Measurements from ENCODE around the gene ADCYAP1R1. TPM values are rescaled to one million over a fixed set of nuclear protein-coding genes. Genes with fewer than 3 reads are reported as not detected.

ADCYAP1R1 gene
- total RNA-seq, 1 experiment from 2014 or later, result not detected

DNA sequence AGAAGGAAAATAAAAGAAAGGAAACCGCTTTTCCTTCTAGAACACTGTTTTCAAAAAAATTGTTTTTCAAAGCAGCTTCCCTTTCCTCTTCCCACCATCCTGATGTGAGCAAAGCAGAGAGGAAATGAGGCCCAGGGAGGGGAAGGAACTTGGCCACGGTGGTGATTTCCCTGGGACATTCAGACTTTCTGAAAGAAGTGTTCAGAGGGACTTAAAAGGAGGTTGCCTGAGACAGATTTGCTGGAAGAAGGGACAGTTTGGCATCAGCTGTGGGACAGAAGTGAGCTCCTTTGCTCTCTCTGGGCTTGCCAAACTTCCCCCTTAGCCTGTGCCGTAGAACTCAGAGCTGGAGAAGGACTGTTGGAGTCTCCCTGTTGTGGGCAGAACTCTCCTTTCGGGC is 30.3 kb downstream of the ADCYAP1R1 start:
- Histone ChIP-seq H3K36me3 (ENCODE audit: low read depth) (no peaks in the 10 kb centered on the region), H3K4me2 (no peak overlapping the region), H3F3A (ENCODE audit: insufficient read depth, low read depth) (no peaks in the 10 kb centered on the region), H3K4me1 (replicated peaks; ENCODE audit: insufficient read depth) (no peaks in the 10 kb centered on the region), H3K4me3 (no peak overlapping the region), H3K79me2 (ENCODE audit: low read depth) (no peaks in the 10 kb centered on the region), H3K9me3 (ENCODE audit: insufficient read depth, low read depth) (no peaks in the 10 kb centered on the region; the same call in 1 of the 2 replicates), H3K9me2 (ENCODE audit: insufficient read depth) (no peaks in the 10 kb centered on the region), H3K27ac (no peak overlapping the region), H3K27me3 (ENCODE audit: insufficient read depth, low read depth) (peaks cover 100% of the 10 kb centered on the region), H2AFZ (no peak overlapping the region), H4K20me1 (ENCODE audit: insufficient read depth) (no peaks in the 10 kb centered on the region)
- ChIA-PET CTCF (no interaction called here), POLR2A (ENCODE audit: unreplicated experiment) (no interaction called here)
- no TSS peak for BruUV-seq (replicated peaks)
- intact Hi-C loops (cut with micrococcal nuclease; ENCODE audit: unreplicated experiment), result no loop called here
- TF ChIP-seq EZH2 (IDR thresholded peaks at IDR 0.05; ENCODE audit: low read depth), result no peak
- TF ChIP-seq, protein P1, sequence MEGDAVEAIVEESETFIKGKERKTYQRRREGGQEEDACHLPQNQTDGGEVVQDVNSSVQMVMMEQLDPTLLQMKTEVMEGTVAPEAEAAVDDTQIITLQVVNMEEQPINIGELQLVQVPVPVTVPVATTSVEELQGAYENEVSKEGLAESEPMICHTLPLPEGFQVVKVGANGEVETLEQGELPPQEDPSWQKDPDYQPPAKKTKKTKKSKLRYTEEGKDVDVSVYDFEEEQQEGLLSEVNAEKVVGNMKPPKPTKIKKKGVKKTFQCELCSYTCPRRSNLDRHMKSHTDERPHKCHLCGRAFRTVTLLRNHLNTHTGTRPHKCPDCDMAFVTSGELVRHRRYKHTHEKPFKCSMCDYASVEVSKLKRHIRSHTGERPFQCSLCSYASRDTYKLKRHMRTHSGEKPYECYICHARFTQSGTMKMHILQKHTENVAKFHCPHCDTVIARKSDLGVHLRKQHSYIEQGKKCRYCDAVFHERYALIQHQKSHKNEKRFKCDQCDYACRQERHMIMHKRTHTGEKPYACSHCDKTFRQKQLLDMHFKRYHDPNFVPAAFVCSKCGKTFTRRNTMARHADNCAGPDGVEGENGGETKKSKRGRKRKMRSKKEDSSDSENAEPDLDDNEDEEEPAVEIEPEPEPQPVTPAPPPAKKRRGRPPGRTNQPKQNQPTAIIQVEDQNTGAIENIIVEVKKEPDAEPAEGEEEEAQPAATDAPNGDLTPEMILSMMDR (conservative IDR thresholded peaks at IDR 0.05), result no peak
- DNase-seq, result no peak

DNA sequence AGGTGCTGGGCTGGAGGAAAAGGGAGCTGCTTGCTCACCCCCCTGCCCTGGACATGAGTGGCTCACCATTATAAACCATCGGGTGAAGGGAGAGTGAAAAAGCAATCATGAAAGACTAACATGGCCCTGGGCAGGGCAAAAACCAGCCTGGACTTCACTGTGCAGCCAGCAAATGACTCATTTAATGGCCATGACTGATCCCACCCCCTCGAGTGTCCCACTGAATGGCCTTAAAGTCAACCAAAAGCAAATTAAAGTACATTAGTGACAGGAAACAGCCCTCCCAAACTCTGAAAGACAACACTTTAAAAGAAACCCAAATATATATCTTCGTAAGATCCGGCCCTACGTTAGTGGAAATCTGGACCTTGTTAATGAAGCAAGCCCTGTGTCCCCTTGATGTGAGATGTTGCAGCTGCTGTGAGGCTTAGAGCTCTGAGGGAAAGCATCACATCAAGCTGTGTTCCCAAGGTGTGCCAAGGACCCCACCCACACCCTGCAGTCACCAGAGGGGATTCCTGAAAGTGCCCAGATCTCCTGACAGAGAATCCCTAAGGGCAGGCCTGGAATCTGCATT is 31.2 kb downstream of the ADCYAP1R1 start:
- intact Hi-C loops (cut with micrococcal nuclease; ENCODE audit: unreplicated experiment), result no loop called here

DNA sequence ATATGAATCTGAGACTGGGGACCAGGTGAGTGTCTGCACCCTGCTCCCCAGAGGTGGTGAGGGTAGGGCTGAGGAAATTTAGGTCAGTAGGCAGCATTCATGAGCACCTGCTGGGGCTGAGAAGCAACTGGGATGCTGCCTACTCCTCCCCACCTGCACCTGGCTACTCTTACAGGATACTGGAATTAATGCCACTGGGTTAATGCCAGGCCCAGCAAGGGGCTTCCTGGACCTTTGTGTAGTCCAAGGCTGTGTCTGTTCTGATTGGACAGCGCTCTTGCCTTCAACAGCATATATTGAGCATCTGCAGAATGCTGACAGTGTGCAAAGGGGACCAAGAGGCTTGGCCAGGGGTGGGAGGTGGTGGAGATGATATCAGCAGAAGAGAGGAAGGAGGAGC is 32.1 kb downstream of the ADCYAP1R1 start:
- ChIA-PET CTCF (no interaction called here), POLR2A (ENCODE audit: unreplicated experiment) (no interaction called here)
- Histone ChIP-seq H3K4me3 (no peak overlapping the region), H3K9me3 (ENCODE audit: insufficient read depth, low read depth) (no peaks in the 10 kb centered on the region), H3F3A (ENCODE audit: insufficient read depth, low read depth) (no peaks in the 10 kb centered on the region), H3K4me2 (no peak overlapping the region), H3K79me2 (ENCODE audit: low read depth) (no peaks in the 10 kb centered on the region), H3K9me2 (ENCODE audit: insufficient read depth) (no peaks in the 10 kb centered on the region), H3K27ac (no peak overlapping the region), H3K36me3 (ENCODE audit: low read depth) (no peaks in the 10 kb centered on the region), H2AFZ (no peak overlapping the region), H3K27me3 (ENCODE audit: insufficient read depth, low read depth) (peaks cover 100% of the 10 kb centered on the region), H3K4me1 (replicated peaks; ENCODE audit: insufficient read depth) (no peaks in the 10 kb centered on the region), H4K20me1 (ENCODE audit: insufficient read depth) (no peaks in the 10 kb centered on the region)
- no TSS peak for BruUV-seq (replicated peaks)
- no peak for TF ChIP-seq EZH2 (IDR thresholded peaks at IDR 0.05; ENCODE audit: low read depth)
- TF ChIP-seq, protein P1 (conservative IDR thresholded peaks at IDR 0.05), result no peak
- intact Hi-C loops (cut with micrococcal nuclease; ENCODE audit: unreplicated experiment), result no loop called here
- DNase-seq, result no peak

More for the DNA sequence above, 31.2 kb downstream of the ADCYAP1R1 start:
- H3K4me1 ChIP-seq (replicated peaks; ENCODE audit: insufficient read depth), result no peaks in the 10 kb centered on the region
- peaks cover 100% of the 10 kb centered on the region for H3K27me3 ChIP-seq (ENCODE audit: insufficient read depth, low read depth)
- H3K79me2 ChIP-seq (ENCODE audit: low read depth), result no peaks in the 10 kb centered on the region
- H3K9me2 ChIP-seq (ENCODE audit: insufficient read depth), result no peaks in the 10 kb centered on the region
- H3K27ac ChIP-seq, result no peak overlapping the region
- H3F3A ChIP-seq (ENCODE audit: insufficient read depth, low read depth), result no peaks in the 10 kb centered on the region
- no peak overlapping the region for H3K4me2 ChIP-seq
- H3K36me3 ChIP-seq (ENCODE audit: low read depth), result no peaks in the 10 kb centered on the region
- CTCF ChIA-PET, result interaction anchor here (0.9 kb wide), 1 partner anchor 100 kb away, joined by 3 read pairs; no protein-coding TSS in a partner anchor
- no peak overlapping the region for H2AFZ ChIP-seq
- H3K9me3 ChIP-seq (ENCODE audit: insufficient read depth, low read depth), result no peaks in the 10 kb centered on the region
- H4K20me1 ChIP-seq (ENCODE audit: insufficient read depth), result no peaks in the 10 kb centered on the region
- POLR2A ChIA-PET (ENCODE audit: unreplicated experiment), result no interaction called here
- BruUV-seq (replicated peaks), result no TSS peak
- no peak for DNase-seq
- H3K4me3 ChIP-seq, result no peak overlapping the region
- TF ChIP-seq, protein P1 (conservative IDR thresholded peaks at IDR 0.05), result no peak
- no peak for TF ChIP-seq EZH2 (IDR thresholded peaks at IDR 0.05; ENCODE audit: low read depth)

All from PC-9 (cell line).